Astrocyte (in vitro differentiated cells and primary cell): ENCODE data around the gene LYL1. TPM values are rescaled to one million over a fixed set of nuclear protein-coding genes. Genes with fewer than 3 reads are reported as not detected.

Source experiments
- DNase-seq: peaks from one replicate; pipeline ENCODE4 v3.0.0-alpha.2; 2010; ENCODE audit warnings: low read depth
- FAIRE-seq: peaks from 2 replicates; lab custom pipeline; 2011; peaks lifted over from hg19 to GRCh38; lab: Jason Lieb, UNC
- H2AFZ ChIP-seq: 2 replicates; pipeline ENCODE4 v1.6.0; 2012; ENCODE audit warnings: low read depth, low read length, inconsistent platforms
- H3K27ac ChIP-seq: 2 replicates; pipeline ENCODE4 v1.5.1; 2011; ENCODE audit warnings: low read depth, low read length, inconsistent platforms
- H3K27me3 ChIP-seq: 2 replicates; pipeline ENCODE4 v1.6.0; 2011; ENCODE audit warnings: low read length, inconsistent platforms; ENCODE audit not compliant: insufficient read depth
- H3K36me3 ChIP-seq: 2 replicates; pipeline ENCODE4 v1.5.1; 2011; ENCODE audit warnings: low read length, inconsistent platforms; ENCODE audit not compliant: insufficient read depth
- H3K4me1 ChIP-seq: 2 replicates; pipeline ENCODE4 v1.5.1; 2011; ENCODE audit warnings: low read length, inconsistent platforms; ENCODE audit not compliant: insufficient read depth
- H3K4me2 ChIP-seq: 2 replicates; pipeline ENCODE4 v1.6.0; 2012; ENCODE audit warnings: low read length, inconsistent platforms
- H3K4me3 ChIP-seq: 2 replicates; pipeline ENCODE4 v1.5.1; 2011; ENCODE audit warnings: low read depth, mild to moderate bottlenecking, low read length, inconsistent platforms; ENCODE audit not compliant: insufficient read depth
- H3K79me2 ChIP-seq: 2 replicates; pipeline ENCODE4 v1.6.0; 2012; ENCODE audit warnings: mild to moderate bottlenecking, low read length, inconsistent platforms; ENCODE audit not compliant: insufficient read depth
- H3K9ac ChIP-seq: 2 replicates; pipeline ENCODE4 v1.6.0; 2012; ENCODE audit warnings: mild to moderate bottlenecking, low read length, inconsistent platforms
- H3K9me3 ChIP-seq: 2 replicates; pipeline ENCODE4 v1.5.1; 2012; ENCODE audit warnings: low read depth, mild to moderate bottlenecking, low read length, inconsistent platforms; ENCODE audit not compliant: insufficient read depth
- H4K20me1 ChIP-seq: 2 replicates; pipeline ENCODE4 v1.6.0; 2012; ENCODE audit warnings: low read length, inconsistent platforms; ENCODE audit not compliant: insufficient read depth
- H3K27ac Mint-ChIP-seq: one replicate; pipeline ENCODE4 v1.8.0; 2021; ENCODE audit warnings: mild to moderate bottlenecking, mixed read lengths; ENCODE audit not compliant: unreplicated experiment
- H3K27me3 Mint-ChIP-seq: one replicate; pipeline ENCODE4 v1.8.0; 2021; ENCODE audit warnings: low read depth, mixed read lengths; ENCODE audit not compliant: unreplicated experiment
- H3K36me3 Mint-ChIP-seq: one replicate; pipeline ENCODE4 v1.8.0; 2021; ENCODE audit warnings: low read depth, mixed read lengths; ENCODE audit not compliant: unreplicated experiment
- H3K4me1 Mint-ChIP-seq: one replicate; pipeline ENCODE4 v1.8.0; 2021; ENCODE audit warnings: low read depth, mixed read lengths; ENCODE audit not compliant: unreplicated experiment
- H3K4me3 Mint-ChIP-seq: one replicate; pipeline ENCODE4 v1.8.0; 2021; ENCODE audit warnings: mild to moderate bottlenecking, moderate library complexity, mixed read lengths; ENCODE audit not compliant: unreplicated experiment
- H3K9me3 Mint-ChIP-seq: one replicate; pipeline ENCODE4 v1.8.0; 2021; ENCODE audit warnings: mild to moderate bottlenecking, mixed read lengths; ENCODE audit not compliant: unreplicated experiment
- EZH2 ChIP-seq: IDR thresholded peaks from 2 replicates; pipeline ENCODE4 v1.6.1; 2012; ENCODE audit warnings: mild to moderate bottlenecking, low read length, inconsistent platforms; ENCODE audit not compliant: insufficient read depth
- total RNA-seq: library from RNA; stranded (reverse); gene quantifications from 2 replicates; pipeline ENCODE4 v1.2.1, GENCODE V29; 2021
- TF ChIP-seq, protein P1 (sequence below): IDR thresholded peaks from 2 replicates; pipeline ENCODE4 v1.5.1; 2011; ENCODE audit warnings: low read depth, mild to moderate bottlenecking, inconsistent platforms, low read length, moderate library complexity; ENCODE audit not compliant: insufficient read depth

Gene LYL1
- total RNA-seq, 1 donor from 2014 or later = 0.27 TPM

DNA sequence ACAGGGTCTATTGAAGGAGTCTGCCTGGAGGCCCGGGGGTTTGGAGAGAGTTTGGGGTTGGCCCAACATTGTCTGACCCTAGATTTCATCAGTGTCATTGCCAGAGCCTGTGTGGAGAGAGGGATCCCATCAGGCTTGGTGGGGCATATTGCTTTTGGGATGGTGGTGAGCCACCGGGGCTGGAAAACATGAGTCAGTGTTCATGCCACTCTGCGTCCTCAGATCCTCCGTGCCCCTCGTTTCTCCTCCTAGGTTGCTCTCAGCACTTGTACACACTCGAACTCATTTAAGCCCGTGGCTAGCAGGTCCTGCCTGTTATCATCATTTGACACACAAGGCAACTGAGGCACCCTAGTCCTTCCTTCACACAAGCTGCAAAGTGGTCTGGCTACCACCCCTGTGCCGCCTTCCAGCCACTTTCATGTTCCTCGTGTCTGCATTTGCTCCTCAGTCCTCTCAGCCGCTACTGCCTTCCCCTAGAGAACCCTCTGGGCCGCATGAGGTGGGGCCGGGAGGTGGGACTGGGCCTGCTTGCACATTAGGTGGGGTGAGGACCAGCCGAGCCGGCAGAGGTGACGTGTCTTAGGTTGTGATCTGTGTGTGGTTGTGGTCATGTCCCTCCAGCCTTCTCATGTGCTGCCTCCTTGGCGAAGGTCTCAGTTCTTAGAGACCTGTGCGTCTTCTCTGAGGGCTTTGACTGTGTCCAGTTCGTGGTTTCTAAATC, 19.1 kb upstream of the LYL1 start:
- TF ChIP-seq, protein P1, sequence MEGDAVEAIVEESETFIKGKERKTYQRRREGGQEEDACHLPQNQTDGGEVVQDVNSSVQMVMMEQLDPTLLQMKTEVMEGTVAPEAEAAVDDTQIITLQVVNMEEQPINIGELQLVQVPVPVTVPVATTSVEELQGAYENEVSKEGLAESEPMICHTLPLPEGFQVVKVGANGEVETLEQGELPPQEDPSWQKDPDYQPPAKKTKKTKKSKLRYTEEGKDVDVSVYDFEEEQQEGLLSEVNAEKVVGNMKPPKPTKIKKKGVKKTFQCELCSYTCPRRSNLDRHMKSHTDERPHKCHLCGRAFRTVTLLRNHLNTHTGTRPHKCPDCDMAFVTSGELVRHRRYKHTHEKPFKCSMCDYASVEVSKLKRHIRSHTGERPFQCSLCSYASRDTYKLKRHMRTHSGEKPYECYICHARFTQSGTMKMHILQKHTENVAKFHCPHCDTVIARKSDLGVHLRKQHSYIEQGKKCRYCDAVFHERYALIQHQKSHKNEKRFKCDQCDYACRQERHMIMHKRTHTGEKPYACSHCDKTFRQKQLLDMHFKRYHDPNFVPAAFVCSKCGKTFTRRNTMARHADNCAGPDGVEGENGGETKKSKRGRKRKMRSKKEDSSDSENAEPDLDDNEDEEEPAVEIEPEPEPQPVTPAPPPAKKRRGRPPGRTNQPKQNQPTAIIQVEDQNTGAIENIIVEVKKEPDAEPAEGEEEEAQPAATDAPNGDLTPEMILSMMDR = no peak
- no peak for TF ChIP-seq EZH2
- H3K27ac ChIP-seq = peak overlapping the region; percentile 88
- no peaks in the 10 kb centered on the region for H3K27me3 ChIP-seq
- H3K4me1 ChIP-seq = peaks cover 50% of the 10 kb centered on the region
- peaks cover 88% of the 10 kb centered on the region for H3K79me2 ChIP-seq
- Mint-ChIP-seq H3K9me3 (no peaks in the 10 kb centered on the region), H3K27me3 (no peaks in the 10 kb centered on the region), H3K36me3 (peaks cover 5% of the 10 kb centered on the region), H3K4me3 (peak overlapping the region; percentile 37), H3K4me1 (peaks cover 42% of the 10 kb centered on the region), H3K27ac (peak overlapping the region; percentile 63)
- DNase-seq = no peak
- no peak for FAIRE-seq
- no peak overlapping the region for H2AFZ ChIP-seq
- peak overlapping the region; percentile 92 for H3K4me2 ChIP-seq
- H3K4me3 ChIP-seq = no peak overlapping the region
- H3K36me3 ChIP-seq = peaks cover 7% of the 10 kb centered on the region
- peaks cover 77% of the 10 kb centered on the region for H4K20me1 ChIP-seq
- H3K9ac ChIP-seq = peak overlapping the region; percentile 95
- H3K9me3 ChIP-seq = no peaks in the 10 kb centered on the region

DNA sequence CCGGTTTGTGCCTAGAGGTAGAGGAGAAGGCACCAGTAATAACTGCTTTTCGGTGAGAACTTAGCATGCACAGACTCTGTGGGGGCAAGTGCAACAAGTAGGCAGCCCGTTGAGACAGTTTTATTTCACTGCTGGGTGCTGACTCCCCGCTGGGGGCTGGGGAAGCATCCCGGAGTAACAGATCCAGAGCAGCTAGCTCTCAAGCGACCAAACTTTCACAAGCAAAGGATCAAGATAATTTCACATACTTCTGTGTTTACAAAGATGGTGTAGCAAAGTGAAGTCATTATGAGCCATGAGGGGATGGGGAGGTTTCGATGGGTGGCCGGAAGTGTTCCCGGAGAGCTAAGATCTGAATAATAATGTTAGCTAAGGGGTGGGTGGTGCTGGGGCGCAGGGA, 18.2 kb upstream of the LYL1 start:
- Histone ChIP-seq H4K20me1 (peaks cover 69% of the 10 kb centered on the region), H3K4me1 (peaks cover 52% of the 10 kb centered on the region), H3K9ac (peak overlapping the region; percentile 95), H3K27ac (peak overlapping the region; percentile 88), H3K4me3 (peak overlapping the region; percentile 78), H3K27me3 (no peaks in the 10 kb centered on the region), H3K9me3 (no peaks in the 10 kb centered on the region), H2AFZ (no peak overlapping the region), H3K36me3 (peaks cover 3% of the 10 kb centered on the region), H3K4me2 (peak overlapping the region; percentile 92), H3K79me2 (peaks cover 85% of the 10 kb centered on the region)
- DNase-seq (peak; percentile 65), FAIRE-seq (no peak)
- H3K4me3 Mint-ChIP-seq = peak overlapping the region; percentile 64
- H3K27ac Mint-ChIP-seq = no peak overlapping the region
- H3K36me3 Mint-ChIP-seq = peaks cover 5% of the 10 kb centered on the region
- TF ChIP-seq, protein P1 = no peak
- TF ChIP-seq EZH2 = no peak
- H3K27me3 Mint-ChIP-seq = no peaks in the 10 kb centered on the region
- H3K4me1 Mint-ChIP-seq = peaks cover 42% of the 10 kb centered on the region
- H3K9me3 Mint-ChIP-seq = no peaks in the 10 kb centered on the region

DNA sequence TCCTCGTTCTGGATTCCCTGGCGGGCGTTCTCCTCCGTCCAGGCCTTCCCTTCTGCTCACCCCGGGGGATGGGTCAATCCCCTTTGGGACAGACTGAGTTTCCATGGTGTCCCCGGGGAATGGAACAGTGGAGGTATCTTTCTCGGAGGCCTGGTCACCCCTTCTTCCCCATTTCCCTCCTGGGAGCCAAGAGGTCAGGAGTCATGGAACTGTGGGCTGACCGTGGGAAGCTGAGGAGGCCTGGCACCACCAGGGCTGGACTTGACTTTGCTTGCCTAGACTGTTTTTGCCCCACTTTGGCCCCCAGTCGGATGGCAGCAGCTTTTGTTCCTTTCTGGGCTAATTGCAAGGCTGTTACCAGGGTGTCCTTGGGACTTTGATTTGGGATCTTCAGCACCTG, 17.4 kb upstream of the LYL1 start:
- peak overlapping the region; percentile 88 for H3K27ac ChIP-seq

More for the DNA sequence above, 17.4 kb upstream of the LYL1 start:
- Histone ChIP-seq H3K79me2 (peaks cover 85% of the 10 kb centered on the region), H3K4me3 (peak overlapping the region; percentile 78), H3K27me3 (no peaks in the 10 kb centered on the region), H3K4me1 (peaks cover 60% of the 10 kb centered on the region), H3K4me2 (peak overlapping the region; percentile 92), H2AFZ (no peak overlapping the region), H3K36me3 (peaks cover 3% of the 10 kb centered on the region), H3K9me3 (no peaks in the 10 kb centered on the region), H3K9ac (peak overlapping the region; percentile 95), H4K20me1 (peaks cover 63% of the 10 kb centered on the region)
- no peaks in the 10 kb centered on the region for H3K27me3 Mint-ChIP-seq
- no peak for DNase-seq
- peaks cover 5% of the 10 kb centered on the region for H3K36me3 Mint-ChIP-seq
- peaks cover 48% of the 10 kb centered on the region for H3K4me1 Mint-ChIP-seq
- no peak for FAIRE-seq
- TF ChIP-seq, protein P1 = no peak
- no peak for TF ChIP-seq EZH2
- H3K27ac Mint-ChIP-seq = no peak overlapping the region
- H3K4me3 Mint-ChIP-seq = peak overlapping the region; percentile 89
- H3K9me3 Mint-ChIP-seq = no peaks in the 10 kb centered on the region
